SU-DHL-6 (cell line): Measurements from ENCODE around the gene ACSL4.

Experiments
- H2AFZ ChIP-seq: fragments of 200-600 bp; sonication (generic); 2 replicates; pipeline ENCODE4 v1.6.1; 2014; ENCODE audit warnings: low read depth, mild to moderate bottlenecking, moderate library complexity, mixed read lengths, antibody characterized with exemption, low read length; ENCODE audit not compliant: severe bottlenecking
- H3F3A ChIP-seq: fragments of 200-600 bp; shearing (Covaris generic); 2 replicates; pipeline ENCODE4 v1.6.0; 2016; ENCODE audit warnings: antibody characterized with exemption, mild to moderate bottlenecking; ENCODE audit not compliant: insufficient read depth
- H3K27ac ChIP-seq: fragments of 200-600 bp; sonication (generic); 2 replicates; pipeline ENCODE4 v1.5.1; 2016; ENCODE audit warnings: low read depth, mild to moderate bottlenecking, low read length, moderate library complexity, mixed read lengths
- H3K27me3 ChIP-seq: fragments of 200-600 bp; sonication (generic), shearing (Covaris generic); 2 replicates; pipeline ENCODE4 v1.6.0; 2014; ENCODE audit warnings: mild to moderate bottlenecking, low read length
- H3K36me3 ChIP-seq: fragments of 200-600 bp; sonication (generic); 2 replicates; pipeline ENCODE4 v1.6.1; 2014; ENCODE audit warnings: mild to moderate bottlenecking, low read length, mixed read lengths
- H3K4me2 ChIP-seq: fragments of 300-600, 200-600 bp; shearing (Covaris generic), sonication (generic); 2 replicates; pipeline ENCODE4 v1.6.0; 2014; ENCODE audit warnings: low read length, low read depth, mild to moderate bottlenecking; ENCODE audit not compliant: poor library complexity, severe bottlenecking
- H3K4me3 ChIP-seq: fragments of 200-600 bp; sonication (generic); 2 replicates; pipeline ENCODE4 v1.5.1; 2014; ENCODE audit warnings: antibody characterized with exemption, low read length, mild to moderate bottlenecking, mixed read lengths; ENCODE audit not compliant: insufficient read depth, poor library complexity, severe bottlenecking
- H3K79me2 ChIP-seq: fragments of 200-600 bp; sonication (generic); 2 replicates; pipeline ENCODE4 v1.6.1; 2014; ENCODE audit warnings: mild to moderate bottlenecking, low read length, moderate library complexity; ENCODE audit not compliant: insufficient read depth
- H3K9ac ChIP-seq: fragments of 200-600 bp; sonication (generic); 2 replicates; pipeline ENCODE4 v1.7.0; 2014; ENCODE audit warnings: mild to moderate bottlenecking, low read length
- H3K9me2 ChIP-seq: fragments of 200-600 bp; sonication (generic); replicated peaks from 2 replicates; pipeline ENCODE4 v1.6.1; 2014; ENCODE audit warnings: low read length; ENCODE audit not compliant: insufficient read depth
- H3K9me3 ChIP-seq: fragments of 200-600 bp; sonication (generic); 2 replicates; pipeline ENCODE4 v1.6.1; 2014; ENCODE audit warnings: low read length, mixed read lengths; ENCODE audit not compliant: insufficient read depth
- H4K20me1 ChIP-seq: fragments of 200-600 bp; sonication (generic); 2 replicates; pipeline ENCODE4 v1.6.1; 2014; ENCODE audit warnings: low read depth, mild to moderate bottlenecking, antibody characterized with exemption, low read length, moderate library complexity, mixed read lengths
- EZH2phosphoT487 ChIP-seq: fragments of 200-600 bp; sonication (generic), shearing (Covaris generic); conservative IDR thresholded peaks from 2 replicates; pipeline ENCODE4 v1.6.1; 2018; ENCODE audit warnings: mild to moderate bottlenecking, antibody characterized with exemption, low read length, moderate library complexity, mixed read lengths
- TF ChIP-seq, protein P1 (sequence below): fragments of 200-600 bp; sonication (generic); IDR thresholded peaks from one replicate; pipeline ENCODE4 v1.5.1; 2017; ENCODE audit warnings: antibody characterized with exemption, mild to moderate bottlenecking, low read length, moderate library complexity; ENCODE audit not compliant: insufficient read depth, poor library complexity, severe bottlenecking

ACSL4 gene

DNA sequence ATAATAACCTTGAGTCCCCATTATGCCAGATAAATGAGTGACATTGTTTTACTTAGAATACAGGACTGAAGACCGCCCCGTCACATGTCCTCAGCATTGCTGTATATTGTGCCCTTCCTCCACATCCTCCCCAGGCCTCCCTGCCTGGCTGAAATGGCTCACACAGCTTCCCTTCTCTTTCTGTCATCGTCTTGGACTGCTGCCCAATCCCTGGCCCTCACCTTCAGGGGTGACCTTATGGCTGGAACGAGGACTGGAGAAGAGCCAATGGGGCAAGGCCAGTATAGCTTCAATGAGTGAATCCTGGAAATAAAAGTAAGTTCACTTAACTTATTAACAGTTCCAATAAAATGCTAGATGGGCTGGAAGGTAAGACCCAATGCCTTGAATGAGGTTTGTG, 110.8 kb downstream of the ACSL4 start:
- Histone ChIP-seq H3K79me2 (no peaks in the 10 kb centered on the region), H3K9me2 (no peaks in the 10 kb centered on the region), H3K4me2 (no peak overlapping the region), H4K20me1 (no peaks in the 10 kb centered on the region), H3K9me3 (no peaks in the 10 kb centered on the region), H3K9ac (no peak overlapping the region), H3F3A (no peaks in the 10 kb centered on the region), H3K4me3 (no peak overlapping the region), H2AFZ (no peak overlapping the region), H3K27me3 (no peaks in the 10 kb centered on the region), H3K36me3 (no peaks in the 10 kb centered on the region), H3K27ac (no peak overlapping the region)
- no peak for TF ChIP-seq EZH2phosphoT487
- TF ChIP-seq, protein P1, sequence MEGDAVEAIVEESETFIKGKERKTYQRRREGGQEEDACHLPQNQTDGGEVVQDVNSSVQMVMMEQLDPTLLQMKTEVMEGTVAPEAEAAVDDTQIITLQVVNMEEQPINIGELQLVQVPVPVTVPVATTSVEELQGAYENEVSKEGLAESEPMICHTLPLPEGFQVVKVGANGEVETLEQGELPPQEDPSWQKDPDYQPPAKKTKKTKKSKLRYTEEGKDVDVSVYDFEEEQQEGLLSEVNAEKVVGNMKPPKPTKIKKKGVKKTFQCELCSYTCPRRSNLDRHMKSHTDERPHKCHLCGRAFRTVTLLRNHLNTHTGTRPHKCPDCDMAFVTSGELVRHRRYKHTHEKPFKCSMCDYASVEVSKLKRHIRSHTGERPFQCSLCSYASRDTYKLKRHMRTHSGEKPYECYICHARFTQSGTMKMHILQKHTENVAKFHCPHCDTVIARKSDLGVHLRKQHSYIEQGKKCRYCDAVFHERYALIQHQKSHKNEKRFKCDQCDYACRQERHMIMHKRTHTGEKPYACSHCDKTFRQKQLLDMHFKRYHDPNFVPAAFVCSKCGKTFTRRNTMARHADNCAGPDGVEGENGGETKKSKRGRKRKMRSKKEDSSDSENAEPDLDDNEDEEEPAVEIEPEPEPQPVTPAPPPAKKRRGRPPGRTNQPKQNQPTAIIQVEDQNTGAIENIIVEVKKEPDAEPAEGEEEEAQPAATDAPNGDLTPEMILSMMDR, result no peak

DNA sequence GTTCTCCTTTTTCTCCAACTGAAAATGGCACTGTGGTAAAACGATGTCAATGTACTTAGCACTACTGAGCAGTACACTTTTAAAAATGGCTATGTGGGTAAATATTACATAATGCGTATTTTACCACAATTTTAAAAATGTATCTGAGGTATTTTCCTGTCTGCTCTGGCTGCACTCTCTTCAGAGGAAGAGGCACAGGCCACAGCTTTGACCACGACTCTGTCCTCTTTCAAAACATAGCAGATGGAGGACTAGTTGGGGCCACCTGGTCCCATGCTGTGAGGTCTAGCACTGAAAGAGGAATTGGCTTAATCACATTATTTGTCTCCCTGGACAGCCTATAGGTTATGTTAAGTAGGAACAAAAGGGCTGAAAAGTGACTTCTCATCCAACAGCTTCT, 113.3 kb downstream of the ACSL4 start:
- Histone ChIP-seq H3K27me3 (no peaks in the 10 kb centered on the region), H3K9ac (no peak overlapping the region), H3K36me3 (no peaks in the 10 kb centered on the region), H3K79me2 (no peaks in the 10 kb centered on the region), H3K4me3 (no peak overlapping the region), H3F3A (no peaks in the 10 kb centered on the region), H3K27ac (no peak overlapping the region), H3K9me2 (no peaks in the 10 kb centered on the region), H3K4me2 (no peak overlapping the region), H3K9me3 (no peaks in the 10 kb centered on the region), H4K20me1 (no peaks in the 10 kb centered on the region), H2AFZ (no peak overlapping the region)
- TF ChIP-seq, protein P1, result no peak
- no peak for TF ChIP-seq EZH2phosphoT487

DNA sequence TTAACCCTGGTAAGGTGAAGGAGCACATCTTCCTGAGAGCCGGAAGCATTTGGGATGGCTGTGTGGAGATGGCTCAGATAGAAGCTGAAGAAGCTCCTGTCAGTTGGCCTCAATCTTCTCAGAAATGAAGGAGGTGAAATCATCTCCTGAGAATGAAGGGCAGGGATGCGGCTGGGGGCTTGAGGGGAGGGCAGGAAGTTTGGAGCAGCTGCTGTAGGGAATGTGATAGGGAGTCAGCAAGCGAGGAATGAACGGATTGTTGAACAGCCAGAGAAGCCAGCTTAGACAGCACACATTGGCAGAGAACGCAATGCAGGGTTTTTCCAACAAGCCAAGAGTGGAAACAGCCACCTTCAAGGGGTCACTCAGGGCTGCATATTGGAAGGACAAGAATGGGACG, 118.1 kb downstream of the ACSL4 start:
- no peak overlapping the region for H3K4me3 ChIP-seq
- H2AFZ ChIP-seq, result no peak overlapping the region
- no peak overlapping the region for H3K4me2 ChIP-seq
- TF ChIP-seq, protein P1, result no peak
- no peak for TF ChIP-seq EZH2phosphoT487
- no peaks in the 10 kb centered on the region for H3K9me2 ChIP-seq
- no peaks in the 10 kb centered on the region for H4K20me1 ChIP-seq
- no peaks in the 10 kb centered on the region for H3K79me2 ChIP-seq
- no peaks in the 10 kb centered on the region for H3F3A ChIP-seq
- H3K9ac ChIP-seq, result no peak overlapping the region
- H3K27ac ChIP-seq, result no peak overlapping the region
- H3K27me3 ChIP-seq, result no peaks in the 10 kb centered on the region
- H3K36me3 ChIP-seq, result no peaks in the 10 kb centered on the region
- no peaks in the 10 kb centered on the region for H3K9me3 ChIP-seq
